ENCODE measurements around the gene STN1. TPM values are rescaled to one million over a fixed set of nuclear protein-coding genes. Genes with fewer than 3 reads are reported as not detected.
A peak's percentile ranks its signal among the peaks of the same experiment; 100 is the strongest.

Gene STN1
- polyA plus RNA-seq, 3 donors, result 23.0 to 25.4 (median 24.3) TPM

DNA sequence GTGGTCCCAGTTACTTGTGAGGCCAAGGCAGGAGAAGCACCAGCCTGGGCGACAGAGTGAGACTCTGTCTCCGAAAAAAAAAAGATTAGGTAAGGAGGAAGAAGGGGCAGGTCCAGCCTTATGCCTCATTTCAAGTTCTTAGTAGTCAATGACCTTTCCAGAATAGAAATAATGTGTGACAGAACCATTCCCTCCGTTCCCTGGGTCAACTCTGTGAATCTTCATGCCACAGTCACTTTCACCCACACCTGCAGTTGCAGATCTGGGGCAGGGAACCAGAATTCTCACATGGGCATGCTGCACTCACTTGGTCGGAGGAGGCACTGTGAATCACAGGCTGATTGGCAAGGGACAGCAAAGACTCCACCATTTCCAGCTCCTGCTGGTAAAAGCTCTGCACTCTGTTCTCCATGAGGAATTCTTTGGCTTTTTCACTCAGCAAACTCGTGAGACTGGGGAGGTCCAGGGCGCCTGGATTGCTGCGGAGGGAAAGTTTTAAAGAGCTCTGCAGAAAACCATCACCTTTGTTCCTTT lies 20.7 kb downstream of the STN1 start:
- no peak for DNase-seq

DNA sequence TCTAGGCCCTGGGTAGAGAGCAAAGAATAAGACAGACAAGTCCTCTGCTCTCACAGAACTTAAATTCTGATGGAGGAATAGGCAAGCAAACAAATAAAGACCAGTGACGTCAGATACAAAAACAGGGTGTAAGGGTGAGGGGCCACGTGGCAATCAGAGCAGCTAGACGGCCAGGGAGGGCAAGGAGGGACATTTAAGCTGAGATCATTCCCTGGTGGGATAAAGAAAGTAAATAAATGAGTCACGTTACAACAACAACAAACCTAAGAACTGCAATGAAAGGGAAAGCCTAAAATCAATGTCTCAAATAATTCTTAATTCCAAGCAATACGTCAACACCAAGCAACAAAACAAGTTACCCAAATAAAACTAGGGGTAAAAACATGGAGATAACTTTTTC lies 21.8 kb downstream of the STN1 start:
- DNase-seq, result no peak

DNA sequence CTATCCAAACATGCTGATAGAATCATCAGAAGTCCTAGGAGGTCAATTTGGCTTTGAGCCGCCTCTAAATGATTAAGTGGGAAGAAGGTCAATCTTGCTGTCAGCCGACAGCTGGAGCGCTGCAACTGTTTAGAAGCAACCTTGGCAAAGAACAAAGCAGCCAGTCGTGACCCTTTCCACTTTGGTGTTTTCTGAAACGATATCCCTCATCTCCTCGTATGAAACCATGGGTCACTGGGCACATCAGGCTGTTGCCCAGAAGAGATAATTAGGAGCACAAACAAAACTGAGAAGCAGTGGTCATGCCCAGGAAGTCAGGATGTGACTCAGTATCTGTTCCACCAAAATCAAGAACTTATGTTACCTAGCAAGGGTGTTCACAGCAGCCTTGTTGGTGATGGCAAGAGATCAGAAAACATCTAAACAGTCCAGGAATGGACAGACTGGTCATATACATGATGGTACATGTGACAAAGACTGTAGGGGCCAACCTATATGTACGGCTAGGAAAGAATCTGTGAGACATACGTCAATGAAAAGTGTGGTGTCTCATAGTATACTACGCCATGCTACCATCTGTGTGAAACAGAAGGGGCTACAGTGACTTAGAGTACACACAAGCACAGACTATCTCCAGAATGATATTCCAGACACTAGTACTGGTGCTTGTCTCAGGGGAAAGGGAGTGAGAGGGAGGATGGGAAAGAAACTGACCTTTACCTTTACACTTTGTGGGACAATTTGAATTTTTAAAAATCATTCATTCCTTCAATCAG lies 22.4 kb downstream of the STN1 start:
- peak; percentile 83 for DNase-seq

DNA sequence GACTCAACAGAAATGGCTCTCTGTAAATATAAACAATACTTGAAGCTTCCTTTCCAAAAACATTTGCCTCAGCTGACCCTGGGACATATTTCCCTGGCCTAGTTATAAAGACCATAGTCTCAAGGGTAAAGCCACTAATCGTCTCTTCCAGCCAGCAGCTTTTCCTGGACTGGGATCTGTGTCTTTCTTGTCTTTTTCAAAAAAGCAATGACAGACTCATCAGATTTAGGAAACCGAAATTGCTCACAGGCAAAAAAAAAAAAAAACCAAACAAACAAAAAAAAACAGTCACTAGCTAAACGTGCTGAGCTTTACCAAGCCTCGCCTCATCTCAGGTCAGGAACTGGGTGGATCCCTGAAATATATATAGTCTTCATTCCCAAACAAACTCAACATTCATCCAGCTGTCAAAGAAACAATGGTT lies 23.5 kb downstream of the STN1 start:
- DNase-seq, result no peak

DNA sequence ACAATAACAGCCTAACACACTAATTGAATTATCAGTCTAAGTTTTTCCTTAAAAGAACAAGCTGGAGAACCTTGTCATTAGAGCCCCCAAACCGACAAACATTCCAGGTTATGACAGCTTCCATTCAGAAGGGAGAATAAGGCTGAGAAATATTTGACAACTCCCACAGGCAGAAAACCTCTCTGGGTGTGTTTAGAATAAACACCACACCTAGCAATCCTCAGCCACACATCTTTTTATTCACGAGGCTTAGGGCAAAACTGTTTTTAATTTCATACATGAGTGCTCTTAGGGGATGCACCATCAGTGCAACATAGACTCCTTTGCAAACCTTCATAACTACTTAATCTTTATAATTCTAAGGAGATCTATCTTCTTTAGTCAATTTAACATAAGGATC lies 24.2 kb downstream of the STN1 start:
- DNase-seq, result no peak

DNA sequence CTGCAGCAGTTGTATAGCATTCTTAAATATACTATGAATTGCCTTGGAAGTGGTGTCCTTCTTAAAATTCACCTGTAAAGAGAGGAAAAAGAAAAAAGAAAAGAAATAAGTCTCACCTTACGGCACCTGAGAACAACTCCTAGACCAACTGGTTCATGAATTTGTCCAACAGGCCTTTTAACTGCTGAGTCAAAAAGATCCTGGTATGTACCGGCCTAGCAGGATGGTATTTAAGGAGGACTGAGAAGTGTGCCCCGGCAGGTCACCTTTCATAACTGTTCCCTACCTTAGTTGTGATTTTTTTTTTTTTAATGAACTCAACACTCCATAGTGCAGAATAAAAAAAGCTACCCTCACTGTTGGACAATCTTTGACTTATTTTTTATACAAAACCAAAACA lies 25.8 kb downstream of the STN1 start:
- DNase-seq, result no peak

DNA sequence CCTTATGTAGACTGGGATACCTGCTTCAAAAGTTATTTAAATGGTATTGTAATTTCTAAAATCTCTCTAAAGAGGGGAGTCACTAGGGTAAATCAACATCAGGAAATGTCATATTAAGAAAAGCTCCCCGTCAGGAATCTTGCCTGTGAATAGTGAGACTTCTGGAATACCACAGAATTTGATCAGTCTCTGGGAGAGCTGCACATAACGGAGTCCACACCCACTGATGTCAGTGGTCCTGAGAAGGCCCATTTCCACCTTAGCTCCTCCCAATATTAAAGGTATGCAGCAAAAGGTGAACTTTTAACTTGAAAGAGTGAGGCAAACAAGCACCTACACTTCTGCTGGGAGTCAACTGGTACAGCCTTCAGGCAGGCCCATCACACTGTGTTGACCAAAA lies 27.3 kb downstream of the STN1 start:
- DNase-seq, result no peak

DNA sequence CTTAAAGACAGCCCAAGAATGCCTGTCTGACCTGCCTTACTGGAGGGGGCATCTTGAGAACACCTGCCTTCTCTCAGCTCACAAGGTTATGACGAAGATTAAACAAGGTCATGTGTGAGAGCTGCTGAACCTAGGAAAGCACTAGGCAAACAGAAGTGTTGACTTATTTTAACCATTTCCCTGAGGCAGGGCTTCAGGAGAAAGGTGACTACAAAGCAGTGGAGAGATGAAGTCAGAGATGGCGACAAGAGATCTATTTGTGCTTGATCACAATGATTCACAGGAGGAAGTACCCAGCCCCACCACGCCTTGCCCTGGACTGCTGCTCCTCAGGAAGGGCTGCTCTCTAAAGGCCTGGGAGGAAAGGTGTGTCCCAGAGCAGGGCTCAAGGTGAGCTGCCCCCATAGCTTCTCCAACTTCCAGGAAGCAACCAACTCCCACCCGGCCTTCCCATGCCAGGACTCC lies 27.8 kb downstream of the STN1 start:
- no peak for DNase-seq

DNA sequence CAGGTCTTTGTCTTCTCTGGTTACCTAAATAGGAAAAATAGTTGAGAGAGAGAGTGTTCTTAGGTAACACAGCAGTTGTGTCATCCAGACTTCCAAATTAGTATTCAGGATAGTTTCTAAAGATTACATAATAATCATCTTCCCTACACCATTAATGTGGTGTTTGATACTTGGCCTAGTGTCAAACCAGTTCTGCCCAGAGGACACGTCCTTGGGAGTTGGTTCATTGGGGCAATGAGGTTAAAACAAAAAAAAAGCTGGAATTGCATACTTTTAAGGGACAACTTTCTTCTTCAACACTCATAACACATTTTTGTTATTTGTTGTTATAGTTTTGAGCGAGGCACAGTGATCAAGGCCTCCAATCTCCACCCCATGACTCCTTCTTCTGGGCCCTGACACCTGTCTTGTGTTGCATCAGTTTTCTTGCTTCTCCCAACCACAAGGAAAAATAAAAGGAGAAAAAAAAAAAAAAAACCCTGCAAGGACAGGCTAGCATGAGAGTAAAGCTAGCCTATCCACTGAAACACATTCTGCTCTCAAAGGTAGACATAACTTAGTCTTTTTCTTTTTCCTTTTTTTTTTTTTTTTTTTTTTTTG lies 28.8 kb downstream of the STN1 start:
- no peak for DNase-seq

DNA sequence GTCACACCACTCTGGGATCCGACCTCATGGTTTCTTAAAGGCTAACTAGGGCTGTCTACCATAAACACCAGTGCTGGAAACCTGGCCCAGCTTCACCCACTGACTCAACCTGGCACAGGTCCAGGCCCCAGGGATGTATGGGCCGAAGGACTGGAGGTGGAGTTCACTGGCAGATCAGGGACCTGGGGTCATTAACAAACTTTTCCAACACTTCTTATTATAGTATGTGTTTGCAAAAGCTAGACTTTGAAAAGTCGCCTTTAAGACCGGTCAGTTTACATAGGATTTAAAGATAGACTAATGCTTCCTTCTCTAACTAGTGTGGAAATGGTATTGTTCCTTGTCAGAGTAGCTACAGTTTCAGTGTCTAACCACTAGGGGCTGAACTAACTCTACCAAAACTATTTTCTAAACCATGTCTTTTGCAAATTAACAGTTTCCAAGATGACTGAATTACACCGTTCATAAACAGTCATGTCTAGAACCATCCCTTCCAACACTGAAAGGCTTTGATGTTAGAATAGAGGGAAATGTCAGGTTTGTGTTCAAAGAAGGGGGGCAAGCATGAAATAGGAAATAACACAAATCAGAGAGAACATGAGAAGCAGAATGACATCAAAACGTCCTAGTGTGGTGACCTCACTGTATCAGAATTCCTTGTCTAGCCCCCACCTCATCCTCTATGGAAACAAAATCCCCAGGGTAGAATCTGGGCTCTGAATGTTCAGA lies 29.7 kb downstream of the STN1 start:
- DNase-seq, result peak; percentile 64

DNA sequence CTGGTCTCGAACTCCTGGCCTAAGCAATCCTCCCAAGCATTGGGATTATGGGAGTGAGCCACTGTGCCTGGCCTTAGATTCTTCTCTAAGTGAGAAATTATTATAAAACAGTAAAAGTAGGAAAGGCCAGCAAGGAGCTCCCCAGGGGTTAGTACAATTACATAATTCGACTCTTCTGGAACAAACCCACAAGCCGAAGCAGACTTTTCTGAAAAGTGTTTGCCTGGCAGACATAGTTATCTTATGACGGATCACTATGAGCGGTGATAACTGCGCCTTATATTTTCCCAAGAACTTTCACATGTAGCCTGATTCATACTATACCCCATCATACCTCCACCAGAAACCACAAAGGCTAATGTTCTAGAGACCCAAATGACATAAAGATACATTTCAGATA lies 32.4 kb downstream of the STN1 start:
- no peak for DNase-seq

DNA sequence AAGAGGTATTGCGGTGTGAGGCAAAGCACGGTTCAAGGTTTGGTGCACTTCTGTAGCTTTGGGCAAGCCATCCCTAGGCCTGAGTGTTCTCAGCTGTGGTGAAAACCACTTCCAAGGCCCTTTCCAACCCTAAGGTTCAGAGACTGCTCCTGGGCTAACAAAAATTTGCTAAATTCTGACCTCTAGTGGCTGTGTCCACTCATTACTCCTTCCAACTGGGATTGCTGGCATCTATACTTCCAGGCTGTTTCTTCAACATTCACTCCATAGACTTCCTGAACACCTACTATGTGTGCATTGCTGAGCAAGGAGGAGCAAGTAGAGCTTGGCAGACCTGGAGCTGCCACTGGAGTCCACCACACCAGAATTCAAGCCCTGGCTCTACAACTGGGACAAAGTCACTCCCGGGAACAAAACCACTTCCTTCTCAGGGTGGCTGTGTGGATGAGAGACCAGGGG lies 33.3 kb downstream of the STN1 start:
- peak; percentile 58 for DNase-seq

DNA sequence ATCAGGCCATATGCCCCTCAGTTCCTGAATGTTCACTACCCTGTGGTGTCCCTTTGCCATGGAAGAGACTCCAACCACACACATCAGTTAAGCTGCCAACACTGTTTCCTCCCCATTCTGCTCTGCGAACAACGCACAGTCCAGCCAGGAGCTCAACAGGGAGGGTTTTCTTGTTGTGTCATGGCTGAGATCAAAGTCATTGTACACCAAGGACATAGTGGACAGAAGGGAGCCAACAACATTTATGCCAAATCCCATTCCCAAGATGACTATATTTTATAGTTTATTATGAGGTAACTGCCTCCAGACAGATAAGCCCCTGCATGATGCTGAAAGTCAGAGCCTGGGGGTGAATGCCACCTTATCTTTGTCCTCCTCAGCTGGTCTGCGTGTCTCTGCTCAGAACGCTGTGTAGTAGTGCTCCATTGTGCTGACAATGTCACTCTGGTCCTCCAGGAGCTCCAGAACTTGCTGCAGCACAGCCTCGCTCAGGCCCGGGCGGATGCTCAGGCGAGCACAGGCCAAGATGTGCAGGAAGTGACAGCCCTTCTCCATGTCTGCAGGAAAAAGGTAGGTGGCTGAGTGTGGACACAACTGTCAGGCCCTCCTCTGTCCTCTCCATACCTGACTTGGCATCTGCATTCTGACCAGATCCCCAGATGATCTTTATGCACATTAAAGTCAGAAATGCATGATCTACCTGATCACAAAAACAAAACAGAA lies 35.5 kb downstream of the STN1 start:
- DNase-seq, result no peak

DNA sequence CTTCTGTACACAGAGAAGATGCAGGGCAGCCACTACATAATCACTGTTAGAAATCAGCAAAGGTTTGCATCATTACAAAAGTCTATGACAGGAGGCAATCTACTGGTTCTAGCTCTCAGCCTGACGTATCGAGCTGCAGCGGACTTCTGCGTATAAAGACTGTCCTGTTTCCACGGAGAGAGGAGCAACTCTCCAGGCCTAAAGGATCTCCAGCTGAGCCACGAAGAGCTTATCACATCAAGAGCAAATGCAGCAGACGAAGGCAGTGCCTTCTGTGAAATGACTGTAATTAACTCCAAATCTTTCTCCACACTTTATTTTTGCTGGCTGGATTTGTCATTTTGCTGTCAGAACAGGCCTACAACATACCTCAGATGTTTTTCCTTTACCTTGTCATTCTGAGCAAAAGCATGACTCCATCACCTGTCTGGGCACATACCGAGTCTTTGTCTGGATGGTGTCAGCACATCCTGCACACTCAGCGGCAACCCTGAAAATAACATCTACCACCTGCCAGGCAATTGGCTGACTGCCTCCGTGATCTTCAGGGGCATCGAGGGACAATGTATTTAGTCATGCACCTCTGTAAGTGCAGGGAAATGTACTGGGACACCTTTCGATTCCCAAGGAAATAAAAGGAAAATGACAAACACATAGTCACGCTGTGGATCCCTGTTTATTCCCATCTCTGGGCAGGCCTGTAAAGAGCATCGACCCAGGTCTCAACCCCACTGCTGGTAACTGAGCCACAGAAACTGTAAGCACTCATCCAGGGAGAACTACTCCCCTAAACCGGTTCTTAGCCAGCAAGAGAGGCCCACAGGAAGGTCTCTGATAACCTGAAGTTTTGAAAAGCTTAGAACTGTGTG lies 36.3 kb downstream of the STN1 start:
- DNase-seq, result no peak

DNA sequence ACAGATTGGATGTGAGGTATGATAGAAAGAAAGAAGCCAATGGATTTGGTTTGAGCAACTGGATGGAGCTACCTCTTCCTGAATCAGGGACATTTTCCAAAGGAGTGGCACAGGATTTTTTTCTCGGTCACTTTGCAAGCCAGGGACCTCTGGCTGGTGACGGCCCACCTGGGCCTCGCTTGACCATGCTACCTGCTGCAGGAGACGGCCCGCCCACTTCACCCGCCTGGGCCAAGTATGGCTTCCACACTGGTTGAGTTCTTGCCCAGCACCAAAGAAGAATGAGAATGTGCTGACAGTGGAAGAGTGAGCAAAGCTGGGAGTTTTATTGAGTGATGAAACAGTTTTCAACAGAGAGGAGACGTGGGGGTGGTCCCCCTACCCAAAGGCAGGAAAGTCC lies 38.2 kb downstream of the STN1 start:
- DNase-seq, result no peak

DNA sequence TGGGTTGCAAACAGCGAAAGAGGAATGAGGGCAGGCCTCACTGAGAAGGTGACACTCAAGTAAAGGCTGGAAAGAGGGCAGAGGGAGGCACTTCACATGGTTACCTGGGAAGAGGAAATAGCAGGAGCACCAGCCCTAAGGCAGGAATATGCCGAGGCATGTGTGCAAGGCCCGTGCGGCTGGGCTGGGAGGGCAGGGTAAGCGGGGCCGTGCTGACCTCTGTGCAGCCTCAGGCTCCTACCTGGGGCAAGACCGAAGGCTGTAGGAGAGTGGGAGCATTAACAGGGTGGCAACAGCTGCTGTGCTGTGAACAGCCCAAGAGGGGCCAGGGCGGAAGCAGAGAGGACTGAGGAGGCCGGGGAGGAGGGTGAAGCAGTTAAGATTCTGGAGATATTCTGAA lies 38.6 kb downstream of the STN1 start:
- DNase-seq, result no peak

DNA sequence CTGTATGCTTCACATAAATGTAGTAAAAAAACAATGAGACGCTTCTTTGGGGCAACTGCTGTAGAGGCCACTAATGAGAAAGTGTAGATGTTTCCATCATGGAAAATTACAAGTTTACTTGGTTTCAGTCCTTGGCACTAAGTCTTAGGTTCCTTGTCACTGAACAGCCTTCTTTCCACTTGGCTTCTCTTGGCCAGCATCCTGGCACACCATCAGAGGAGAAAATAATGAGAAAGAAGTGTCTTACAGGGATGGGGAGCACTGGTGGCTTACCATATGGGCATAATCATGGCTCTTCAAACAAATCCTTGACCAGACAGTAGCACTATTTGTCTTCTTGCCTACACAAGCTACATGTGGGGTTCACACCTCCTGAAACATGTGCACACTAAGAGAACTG lies 40.1 kb downstream of the STN1 start:
- no peak for DNase-seq

DNA sequence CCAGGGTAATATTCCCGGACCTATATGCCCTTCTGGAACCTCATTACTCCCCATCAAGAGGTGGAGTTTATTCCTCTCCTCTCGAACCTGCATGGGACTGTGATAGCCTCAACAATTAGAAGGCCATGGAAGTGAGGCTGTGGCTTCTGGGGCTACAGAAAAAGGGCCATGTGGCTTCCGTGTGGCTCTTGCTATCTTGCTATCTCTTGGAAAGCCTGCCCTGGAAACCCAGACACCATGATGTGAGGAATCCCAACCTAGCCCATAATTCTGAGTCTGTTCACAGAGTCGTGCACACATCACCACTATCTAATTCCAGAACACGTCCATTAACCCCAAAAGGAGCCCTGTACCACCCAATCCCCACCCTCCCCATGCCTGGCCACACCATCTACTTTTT lies 41.8 kb downstream of the STN1 start:
- DNase-seq, result no peak

DNA sequence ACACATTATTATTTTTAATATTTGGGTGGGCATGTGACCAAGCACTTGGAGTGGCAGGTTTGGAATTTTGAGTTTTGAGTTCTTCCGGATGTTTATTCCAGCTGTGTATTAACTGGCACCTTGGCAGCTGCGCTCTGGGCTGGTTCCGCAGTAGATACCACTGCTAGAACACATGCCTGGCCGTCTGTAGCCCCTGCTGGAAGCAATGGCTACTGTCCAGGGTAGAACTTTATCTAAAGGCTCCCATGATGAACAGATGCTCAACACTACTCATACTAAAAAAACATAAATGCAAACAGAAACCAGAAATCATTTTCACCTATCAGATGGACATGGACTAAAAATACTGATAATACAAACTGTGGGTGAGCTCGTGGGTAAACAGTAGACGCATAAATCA lies 43.3 kb downstream of the STN1 start:
- no peak for DNase-seq

DNA sequence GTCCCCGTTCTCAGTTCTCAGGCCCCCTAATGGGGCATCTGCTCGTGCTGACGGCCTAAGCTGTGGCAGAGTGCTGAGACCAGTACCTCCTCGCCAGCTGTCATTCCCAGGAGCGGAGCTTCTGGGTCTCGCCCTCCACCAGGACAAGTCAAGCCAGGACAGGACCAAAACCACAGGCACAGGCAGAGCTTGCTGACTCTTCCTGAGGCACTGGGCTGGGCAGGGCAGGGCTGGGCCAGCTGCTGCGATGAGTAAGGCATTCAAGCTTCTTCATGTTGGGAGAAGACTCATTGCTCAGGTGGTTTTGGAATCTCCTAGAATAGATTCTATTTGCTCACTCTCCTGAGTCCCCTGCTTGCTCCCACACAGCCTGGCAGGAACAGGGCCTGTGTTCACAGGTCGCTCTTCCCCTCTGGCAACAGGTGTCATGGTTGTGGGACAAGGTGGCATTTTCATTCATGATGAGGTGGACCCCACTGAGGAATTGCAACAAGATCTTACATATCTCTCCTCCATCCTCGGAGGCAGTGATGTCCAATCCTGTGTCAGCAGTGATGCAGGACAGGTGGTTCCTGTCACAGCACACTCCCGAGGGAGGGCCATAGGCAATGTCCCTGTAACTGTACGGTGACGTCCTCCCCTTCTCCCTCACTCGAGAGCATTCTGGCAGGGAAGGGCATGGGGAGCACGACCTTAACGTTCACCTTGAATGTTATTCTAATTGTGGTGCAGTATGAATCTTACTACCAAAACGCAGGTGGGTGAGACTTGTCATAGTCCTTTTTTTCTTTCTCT lies 45.6 kb downstream of the STN1 start:
- no peak for DNase-seq
